ENCODE results near the gene NOD1.
"Not testable (repeated sequence)": the region's sequence is repeated elsewhere in the genome, so short reads cannot be mapped to it uniquely, and the experiment has no call there.

NOD1 gene

GRCh38 chr7:30448461-30449189, 30.0 kb downstream of the NOD1 start:
- DNase-seq, result no peak

- DNase-seq, result no peak
Observed at GRCh38 chr7:30447466-30447865, 31.1 kb downstream of the NOD1 start.

- no peak for DNase-seq
Observed at GRCh38 chr7:30446266-30446665, 32.3 kb downstream of the NOD1 start.

GRCh38 chr7:30445770-30446169, 32.8 kb downstream of the NOD1 start:
- DNase-seq, result peak; percentile 39

GRCh38 chr7:30437823-30438574, 40.6 kb downstream of the NOD1 start:
- DNase-seq, result no peak

- no peak for DNase-seq
Observed at GRCh38 chr7:30436518-30436917, 42.1 kb downstream of the NOD1 start.

GRCh38 chr7:30436046-30436445, 42.5 kb downstream of the NOD1 start:
- no peak for DNase-seq

- no peak for DNase-seq
Observed at GRCh38 chr7:30434140-30434799, 44.3 kb downstream of the NOD1 start.

- DNase-seq, result no peak
Observed at GRCh38 chr7:30433506-30433905, 45.1 kb downstream of the NOD1 start.

GRCh38 chr7:30433082-30433481, 45.5 kb downstream of the NOD1 start:
- no peak for DNase-seq

GRCh38 chr7:30430777-30431176, 47.8 kb downstream of the NOD1 start:
- no peak for DNase-seq

GRCh38 chr7:30430276-30430675, 48.3 kb downstream of the NOD1 start:
- no peak for DNase-seq

GRCh38 chr7:30429156-30429530, 49.4 kb downstream of the NOD1 start:
- no peak for DNase-seq

- no peak for DNase-seq
Observed at GRCh38 chr7:30428246-30429155, 50.1 kb downstream of the NOD1 start.

- DNase-seq, result no peak
Observed at GRCh38 chr7:30427296-30428070, 51.1 kb downstream of the NOD1 start.

GRCh38 chr7:30424506-30424905, 54.1 kb downstream of the NOD1 start:
- no peak for DNase-seq

- DNase-seq, result no peak
Observed at GRCh38 chr7:30423788-30424505, 54.6 kb downstream of the NOD1 start.

GRCh38 chr7:30422922-30423321, 55.7 kb downstream of the NOD1 start:
- DNase-seq, result no peak

- DNase-seq, result no peak
Observed at GRCh38 chr7:30421647-30422196, 56.9 kb downstream of the NOD1 start.

- no peak for DNase-seq
Observed at GRCh38 chr7:30420662-30421061, 57.9 kb downstream of the NOD1 start.

GRCh38 chr7:30420080-30420479, 58.5 kb downstream of the NOD1 start:
- not testable (repeated sequence) for DNase-seq
